ENCODE data around the gene OSBPL3. TPM values are rescaled to one million over a fixed set of nuclear protein-coding genes. Genes with fewer than 3 reads are reported as not detected.
A peak's percentile ranks its signal among the peaks of the same experiment; 100 is the strongest.

The OSBPL3 gene
- total RNA-seq, 6 experiments from 2014 or later, result 49.7 to 68.8 (median 63.2) TPM

DNA sequence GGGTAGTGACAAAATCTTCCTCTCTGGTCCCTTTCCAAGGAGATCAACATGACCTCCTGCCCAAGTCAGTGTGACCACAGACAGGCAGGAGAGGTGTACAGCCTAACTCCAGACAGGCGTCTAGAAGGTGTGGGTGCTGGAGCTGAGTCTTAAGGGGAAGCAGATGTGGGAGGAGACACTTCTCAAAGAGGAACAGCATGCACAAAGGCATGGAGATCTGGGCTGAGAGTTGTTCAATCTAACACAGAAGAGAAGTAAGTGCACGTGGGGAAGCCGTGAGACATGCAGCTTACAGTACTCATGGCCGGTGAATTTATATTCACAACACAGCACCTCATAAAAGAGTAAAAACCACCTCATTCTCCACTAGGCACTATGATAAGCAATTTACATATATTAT lies 198.9 kb downstream of the OSBPL3 start:
- H3K27ac Mint-ChIP-seq, result no peak overlapping the region
- peaks cover 52% of the 10 kb centered on the region for H3K4me1 Mint-ChIP-seq (ENCODE audit: low read depth)
- DNase-seq, result no peak
- no peak overlapping the region for H3K4me3 Mint-ChIP-seq
- TF ChIP-seq, protein P1, sequence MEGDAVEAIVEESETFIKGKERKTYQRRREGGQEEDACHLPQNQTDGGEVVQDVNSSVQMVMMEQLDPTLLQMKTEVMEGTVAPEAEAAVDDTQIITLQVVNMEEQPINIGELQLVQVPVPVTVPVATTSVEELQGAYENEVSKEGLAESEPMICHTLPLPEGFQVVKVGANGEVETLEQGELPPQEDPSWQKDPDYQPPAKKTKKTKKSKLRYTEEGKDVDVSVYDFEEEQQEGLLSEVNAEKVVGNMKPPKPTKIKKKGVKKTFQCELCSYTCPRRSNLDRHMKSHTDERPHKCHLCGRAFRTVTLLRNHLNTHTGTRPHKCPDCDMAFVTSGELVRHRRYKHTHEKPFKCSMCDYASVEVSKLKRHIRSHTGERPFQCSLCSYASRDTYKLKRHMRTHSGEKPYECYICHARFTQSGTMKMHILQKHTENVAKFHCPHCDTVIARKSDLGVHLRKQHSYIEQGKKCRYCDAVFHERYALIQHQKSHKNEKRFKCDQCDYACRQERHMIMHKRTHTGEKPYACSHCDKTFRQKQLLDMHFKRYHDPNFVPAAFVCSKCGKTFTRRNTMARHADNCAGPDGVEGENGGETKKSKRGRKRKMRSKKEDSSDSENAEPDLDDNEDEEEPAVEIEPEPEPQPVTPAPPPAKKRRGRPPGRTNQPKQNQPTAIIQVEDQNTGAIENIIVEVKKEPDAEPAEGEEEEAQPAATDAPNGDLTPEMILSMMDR (IDR thresholded peaks at IDR 0.05), result no peak
- no peaks in the 10 kb centered on the region for H3K9me3 Mint-ChIP-seq
- H3K27me3 Mint-ChIP-seq (ENCODE audit: insufficient read depth), result peaks cover 5% of the 10 kb centered on the region; the same call in 1 of the 2 replicates
- peaks cover 38% of the 10 kb centered on the region for H3K36me3 Mint-ChIP-seq (ENCODE audit: low read depth)

DNA sequence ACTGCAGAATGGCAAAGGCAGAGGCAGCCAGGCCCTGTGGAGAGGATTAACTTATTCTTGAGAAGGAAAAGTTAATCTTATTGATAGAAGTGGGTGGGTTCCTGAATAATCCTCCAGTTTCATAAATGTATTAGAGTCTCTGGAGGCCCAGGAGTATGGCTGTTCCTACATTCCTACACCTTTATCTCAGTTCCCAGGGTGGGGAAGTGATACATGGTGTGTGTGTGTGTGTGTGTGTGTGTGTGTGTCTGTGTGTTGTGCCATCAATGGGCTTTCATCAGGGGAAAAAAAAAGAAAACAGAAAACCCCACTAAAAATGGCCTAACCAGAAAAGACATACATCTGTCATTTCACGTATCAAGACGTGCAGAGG lies 200.7 kb downstream of the OSBPL3 start:
- peaks cover 32% of the 10 kb centered on the region for H3K36me3 Mint-ChIP-seq (ENCODE audit: low read depth)
- peaks cover 5% of the 10 kb centered on the region; the same call in 1 of the 2 replicates for H3K27me3 Mint-ChIP-seq (ENCODE audit: insufficient read depth)
- peak overlapping the region; percentile 94 for H3K27ac Mint-ChIP-seq
- H3K4me1 Mint-ChIP-seq (ENCODE audit: low read depth), result peaks cover 54% of the 10 kb centered on the region
- H3K9me3 Mint-ChIP-seq, result no peaks in the 10 kb centered on the region
- DNase-seq, result no peak
- peak overlapping the region; percentile 33 for H3K4me3 Mint-ChIP-seq
- TF ChIP-seq, protein P1 (IDR thresholded peaks at IDR 0.05), result no peak

DNA sequence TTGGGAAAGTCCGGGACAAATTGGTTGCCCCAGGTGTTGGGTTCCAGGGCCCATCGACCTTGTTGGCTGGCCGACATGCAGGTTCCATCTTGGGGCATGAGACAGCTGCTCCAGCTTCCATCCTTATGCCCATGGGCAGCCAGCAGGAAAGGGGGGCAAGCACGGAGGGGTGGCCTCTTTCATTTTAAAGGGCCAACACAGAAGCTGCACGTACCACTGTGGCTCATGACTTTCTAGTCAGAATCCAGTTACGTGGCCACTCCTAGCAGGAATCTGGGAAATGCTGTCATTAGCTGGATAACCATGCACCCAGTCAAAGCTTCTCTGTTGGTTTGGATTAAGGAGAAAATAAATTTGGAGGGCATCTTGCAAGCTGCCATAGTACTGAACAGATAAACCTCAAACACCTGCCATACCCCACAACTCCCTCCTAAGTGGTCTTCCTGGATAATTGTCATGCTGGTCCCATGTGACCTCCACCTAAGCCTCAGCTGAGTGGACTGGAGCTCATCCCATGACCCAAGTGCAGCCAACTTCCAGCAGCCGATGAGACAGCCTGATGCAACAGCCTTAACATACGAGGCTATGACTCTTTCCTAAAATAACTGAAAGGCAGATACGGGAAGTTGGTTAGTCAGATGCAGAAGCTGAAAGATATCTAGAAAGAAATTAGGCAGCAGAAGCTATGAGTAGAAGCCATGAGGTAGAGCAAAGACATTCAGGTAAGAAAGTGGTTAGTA lies 201.3 kb downstream of the OSBPL3 start:
- peak; percentile 86 for DNase-seq
- H3K4me3 Mint-ChIP-seq, result peak overlapping the region; percentile 33
- peak overlapping the region; percentile 94 for H3K27ac Mint-ChIP-seq
- H3K27me3 Mint-ChIP-seq (ENCODE audit: insufficient read depth), result peaks cover 5% of the 10 kb centered on the region; the same call in 1 of the 2 replicates
- peaks cover 51% of the 10 kb centered on the region for H3K4me1 Mint-ChIP-seq (ENCODE audit: low read depth)
- H3K36me3 Mint-ChIP-seq (ENCODE audit: low read depth), result peaks cover 27% of the 10 kb centered on the region
- TF ChIP-seq, protein P1 (IDR thresholded peaks at IDR 0.05), result no peak
- H3K9me3 Mint-ChIP-seq, result no peaks in the 10 kb centered on the region

DNA sequence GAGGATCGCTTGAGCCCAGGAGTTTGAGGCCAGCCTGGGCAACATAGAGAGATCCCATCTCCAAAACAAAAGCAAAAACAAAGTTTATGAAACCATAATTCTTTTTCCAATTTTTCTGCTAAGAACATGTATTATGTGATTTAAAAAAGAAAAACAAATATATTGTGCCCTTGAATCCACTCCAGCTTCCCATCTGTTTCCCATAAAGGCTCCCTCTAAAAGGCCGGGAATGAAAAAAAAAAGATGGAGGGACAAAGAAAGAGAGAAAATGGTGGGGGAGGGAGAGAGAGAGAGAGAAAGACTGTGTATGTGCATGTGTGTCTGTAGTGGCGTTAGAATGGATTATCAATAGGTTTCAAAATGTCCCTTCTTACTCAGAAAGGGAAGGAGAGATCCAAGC lies 202.2 kb downstream of the OSBPL3 start:
- Mint-ChIP-seq H3K36me3 (ENCODE audit: low read depth) (peaks cover 19% of the 10 kb centered on the region; the same call in 1 of the 2 replicates), H3K4me1 (ENCODE audit: low read depth) (peaks cover 48% of the 10 kb centered on the region), H3K9me3 (no peaks in the 10 kb centered on the region), H3K4me3 (no peak overlapping the region), H3K27ac (peak overlapping the region; percentile 94), H3K27me3 (ENCODE audit: insufficient read depth) (peaks cover 5% of the 10 kb centered on the region; the same call in 1 of the 2 replicates)
- TF ChIP-seq, protein P1 (IDR thresholded peaks at IDR 0.05), result no peak
- no peak for DNase-seq

DNA sequence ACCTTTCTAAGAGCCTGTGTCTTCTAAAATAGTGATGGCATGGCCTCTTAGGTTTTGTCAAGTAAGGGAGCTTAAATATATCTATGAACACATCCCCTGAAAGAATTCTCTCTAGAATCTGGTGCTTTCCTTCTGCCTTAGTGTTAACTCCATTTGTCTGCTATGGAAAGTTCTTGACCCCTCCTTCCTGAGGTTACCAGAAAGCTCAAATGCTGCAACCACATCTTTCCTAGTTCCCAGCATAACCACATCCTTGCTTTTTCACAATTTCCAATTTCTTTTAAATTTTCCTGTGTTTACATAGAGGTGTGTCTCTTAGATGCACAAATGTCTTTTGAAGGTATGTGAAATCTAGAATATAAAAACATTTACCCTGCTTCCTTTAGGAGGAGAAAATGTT lies 206.3 kb downstream of the OSBPL3 start:
- H3K4me3 Mint-ChIP-seq, result no peak overlapping the region
- no peak for DNase-seq
- no peaks in the 10 kb centered on the region for H3K9me3 Mint-ChIP-seq
- peaks cover 28% of the 10 kb centered on the region for H3K4me1 Mint-ChIP-seq (ENCODE audit: low read depth)
- TF ChIP-seq, protein P1 (IDR thresholded peaks at IDR 0.05), result no peak
- no peak overlapping the region for H3K27ac Mint-ChIP-seq
- H3K27me3 Mint-ChIP-seq (ENCODE audit: insufficient read depth), result no peaks in the 10 kb centered on the region
- peaks cover 11% of the 10 kb centered on the region; the same call in 1 of the 2 replicates for H3K36me3 Mint-ChIP-seq (ENCODE audit: low read depth)
